ENCODE results near the gene MED26. TPM values are rescaled to one million over a fixed set of nuclear protein-coding genes. Genes with fewer than 3 reads are reported as not detected.

The MED26 gene
- total and polyA plus RNA-seq, 2 of the 8 experiments (the other 6 are each of a cell fraction or from before 2014, with no cell fraction given), result 5.3 to 10.7 TPM

DNA sequence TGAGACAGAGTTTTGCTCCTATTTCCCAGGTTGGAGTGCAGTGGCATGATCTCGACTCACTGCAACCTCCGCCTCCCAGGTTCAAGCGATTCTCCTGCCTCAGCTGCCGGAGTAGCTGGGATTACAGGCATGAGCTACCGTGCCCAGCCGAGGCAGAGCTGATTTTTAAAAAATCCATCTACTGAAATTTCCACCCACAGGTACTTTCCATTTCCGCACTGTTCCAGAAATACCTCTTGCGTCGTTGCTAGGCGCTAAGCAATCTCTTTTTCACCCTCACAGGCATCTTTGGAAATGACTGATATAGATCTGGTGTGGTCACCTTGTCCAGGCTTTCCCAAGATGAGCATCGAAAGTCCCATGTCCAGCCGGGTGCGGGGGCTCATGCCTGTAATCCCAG is 42.3 kb upstream of the MED26 start (continued):
- TF ChIP-seq, protein P1, sequence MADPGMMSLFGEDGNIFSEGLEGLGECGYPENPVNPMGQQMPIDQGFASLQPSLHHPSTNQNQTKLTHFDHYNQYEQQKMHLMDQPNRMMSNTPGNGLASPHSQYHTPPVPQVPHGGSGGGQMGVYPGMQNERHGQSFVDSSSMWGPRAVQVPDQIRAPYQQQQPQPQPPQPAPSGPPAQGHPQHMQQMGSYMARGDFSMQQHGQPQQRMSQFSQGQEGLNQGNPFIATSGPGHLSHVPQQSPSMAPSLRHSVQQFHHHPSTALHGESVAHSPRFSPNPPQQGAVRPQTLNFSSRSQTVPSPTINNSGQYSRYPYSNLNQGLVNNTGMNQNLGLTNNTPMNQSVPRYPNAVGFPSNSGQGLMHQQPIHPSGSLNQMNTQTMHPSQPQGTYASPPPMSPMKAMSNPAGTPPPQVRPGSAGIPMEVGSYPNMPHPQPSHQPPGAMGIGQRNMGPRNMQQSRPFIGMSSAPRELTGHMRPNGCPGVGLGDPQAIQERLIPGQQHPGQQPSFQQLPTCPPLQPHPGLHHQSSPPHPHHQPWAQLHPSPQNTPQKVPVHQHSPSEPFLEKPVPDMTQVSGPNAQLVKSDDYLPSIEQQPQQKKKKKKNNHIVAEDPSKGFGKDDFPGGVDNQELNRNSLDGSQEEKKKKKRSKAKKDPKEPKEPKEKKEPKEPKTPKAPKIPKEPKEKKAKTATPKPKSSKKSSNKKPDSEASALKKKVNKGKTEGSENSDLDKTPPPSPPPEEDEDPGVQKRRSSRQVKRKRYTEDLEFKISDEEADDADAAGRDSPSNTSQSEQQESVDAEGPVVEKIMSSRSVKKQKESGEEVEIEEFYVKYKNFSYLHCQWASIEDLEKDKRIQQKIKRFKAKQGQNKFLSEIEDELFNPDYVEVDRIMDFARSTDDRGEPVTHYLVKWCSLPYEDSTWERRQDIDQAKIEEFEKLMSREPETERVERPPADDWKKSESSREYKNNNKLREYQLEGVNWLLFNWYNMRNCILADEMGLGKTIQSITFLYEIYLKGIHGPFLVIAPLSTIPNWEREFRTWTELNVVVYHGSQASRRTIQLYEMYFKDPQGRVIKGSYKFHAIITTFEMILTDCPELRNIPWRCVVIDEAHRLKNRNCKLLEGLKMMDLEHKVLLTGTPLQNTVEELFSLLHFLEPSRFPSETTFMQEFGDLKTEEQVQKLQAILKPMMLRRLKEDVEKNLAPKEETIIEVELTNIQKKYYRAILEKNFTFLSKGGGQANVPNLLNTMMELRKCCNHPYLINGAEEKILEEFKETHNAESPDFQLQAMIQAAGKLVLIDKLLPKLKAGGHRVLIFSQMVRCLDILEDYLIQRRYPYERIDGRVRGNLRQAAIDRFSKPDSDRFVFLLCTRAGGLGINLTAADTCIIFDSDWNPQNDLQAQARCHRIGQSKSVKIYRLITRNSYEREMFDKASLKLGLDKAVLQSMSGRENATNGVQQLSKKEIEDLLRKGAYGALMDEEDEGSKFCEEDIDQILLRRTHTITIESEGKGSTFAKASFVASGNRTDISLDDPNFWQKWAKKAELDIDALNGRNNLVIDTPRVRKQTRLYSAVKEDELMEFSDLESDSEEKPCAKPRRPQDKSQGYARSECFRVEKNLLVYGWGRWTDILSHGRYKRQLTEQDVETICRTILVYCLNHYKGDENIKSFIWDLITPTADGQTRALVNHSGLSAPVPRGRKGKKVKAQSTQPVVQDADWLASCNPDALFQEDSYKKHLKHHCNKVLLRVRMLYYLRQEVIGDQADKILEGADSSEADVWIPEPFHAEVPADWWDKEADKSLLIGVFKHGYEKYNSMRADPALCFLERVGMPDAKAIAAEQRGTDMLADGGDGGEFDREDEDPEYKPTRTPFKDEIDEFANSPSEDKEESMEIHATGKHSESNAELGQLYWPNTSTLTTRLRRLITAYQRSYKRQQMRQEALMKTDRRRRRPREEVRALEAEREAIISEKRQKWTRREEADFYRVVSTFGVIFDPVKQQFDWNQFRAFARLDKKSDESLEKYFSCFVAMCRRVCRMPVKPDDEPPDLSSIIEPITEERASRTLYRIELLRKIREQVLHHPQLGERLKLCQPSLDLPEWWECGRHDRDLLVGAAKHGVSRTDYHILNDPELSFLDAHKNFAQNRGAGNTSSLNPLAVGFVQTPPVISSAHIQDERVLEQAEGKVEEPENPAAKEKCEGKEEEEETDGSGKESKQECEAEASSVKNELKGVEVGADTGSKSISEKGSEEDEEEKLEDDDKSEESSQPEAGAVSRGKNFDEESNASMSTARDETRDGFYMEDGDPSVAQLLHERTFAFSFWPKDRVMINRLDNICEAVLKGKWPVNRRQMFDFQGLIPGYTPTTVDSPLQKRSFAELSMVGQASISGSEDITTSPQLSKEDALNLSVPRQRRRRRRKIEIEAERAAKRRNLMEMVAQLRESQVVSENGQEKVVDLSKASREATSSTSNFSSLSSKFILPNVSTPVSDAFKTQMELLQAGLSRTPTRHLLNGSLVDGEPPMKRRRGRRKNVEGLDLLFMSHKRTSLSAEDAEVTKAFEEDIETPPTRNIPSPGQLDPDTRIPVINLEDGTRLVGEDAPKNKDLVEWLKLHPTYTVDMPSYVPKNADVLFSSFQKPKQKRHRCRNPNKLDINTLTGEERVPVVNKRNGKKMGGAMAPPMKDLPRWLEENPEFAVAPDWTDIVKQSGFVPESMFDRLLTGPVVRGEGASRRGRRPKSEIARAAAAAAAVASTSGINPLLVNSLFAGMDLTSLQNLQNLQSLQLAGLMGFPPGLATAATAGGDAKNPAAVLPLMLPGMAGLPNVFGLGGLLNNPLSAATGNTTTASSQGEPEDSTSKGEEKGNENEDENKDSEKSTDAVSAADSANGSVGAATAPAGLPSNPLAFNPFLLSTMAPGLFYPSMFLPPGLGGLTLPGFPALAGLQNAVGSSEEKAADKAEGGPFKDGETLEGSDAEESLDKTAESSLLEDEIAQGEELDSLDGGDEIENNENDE (IDR thresholded peaks at IDR 0.05; ENCODE audit: insufficient replicate concordance, low read length), result no peak
- no peak for TF ChIP-seq YY1 (IDR thresholded peaks at IDR 0.05; ENCODE audit: low read depth, low read length)
- TF ChIP-seq NRF1 (IDR thresholded peaks at IDR 0.05; ENCODE audit: low read depth, low read length), result no peak
- no peak for TF ChIP-seq ASH2L (IDR thresholded peaks at IDR 0.05; ENCODE audit: low read length)

Data from H1 (cell line).